Right atrium auricular region (tissue), 2 donors: Measurements from ENCODE around the gene APLF. TPM values are rescaled to one million over a fixed set of nuclear protein-coding genes. Genes with fewer than 3 reads are reported as not detected.
A peak's percentile ranks its signal among the peaks of the same experiment; 100 is the strongest.

Experiments
- DNase-seq: peaks from one replicate; pipeline ENCODE4 v3.0.0-alpha.2; 2019; ENCODE audit warnings: low spot score
- H3K27ac ChIP-seq, 2 donors: fragments of 200-600 bp; sonication (generic); 1 replicate in 1 of 2; 2 replicates in 1 of 2; pipeline ENCODE4 v1.5.1; 2016 to 2019
- H3K27me3 ChIP-seq, 2 donors: fragments of 200-600 bp; sonication (generic); one replicate each; pipeline versions ENCODE4 v1.5.1 to v1.6.0; 2017 to 2019
- H3K36me3 ChIP-seq: fragments of 200-600 bp; sonication (generic); one replicate; pipeline ENCODE4 v1.5.1; 2016
- H3K4me1 ChIP-seq, 2 donors: fragments of 200-600 bp; sonication (generic); one replicate each; pipeline versions ENCODE4 v1.5.1 to v1.6.0; 2017 to 2019
- H3K4me3 ChIP-seq, 2 donors: fragments of 200-600 bp; sonication (generic); 1 replicate in 1 of 2; 2 replicates in 1 of 2; pipeline ENCODE4 v1.5.1; 2017 to 2019; ENCODE audit warnings: mild to moderate bottlenecking in 1 of 2, moderate library complexity in 1 of 2
- H3K9me3 ChIP-seq, 2 donors: fragments of 200-600 bp; sonication (generic); one replicate each; pipeline ENCODE4 v1.5.1; 2019
- CTCF ChIP-seq, 2 donors: fragments of 200-600 bp; sonication (generic); IDR thresholded peaks; one replicate each; pipeline ENCODE4 v1.5.1; 2019; ENCODE audit warnings: antibody characterized with exemption in 2 of 2
- total RNA-seq, 2 donors: library from RNA; depleted of rRNA; stranded (reverse); fragments of >200 nt; gene quantifications; one replicate each; pipeline ENCODE4 v1.1.0, GENCODE V29; 2016

APLF gene
- total RNA-seq, 2 donors from 2014 or later = 4.2 to 8.2 TPM

- Histone ChIP-seq H3K4me1 (no peaks in the 10 kb centered on the region), H3K9me3 (no peaks in the 10 kb centered on the region), H3K36me3 (no peaks in the 10 kb centered on the region), H3K27ac (no peak overlapping the region), H3K27me3 (no peaks in the 10 kb centered on the region), H3K4me3 (no peak overlapping the region)
- DNase-seq = no peak
- TF ChIP-seq CTCF (IDR thresholded peaks at IDR 0.05) = no peak
Observed at GRCh38 chr2:68456198-68456597, 11.2 kb upstream of the APLF start.

- Histone ChIP-seq H3K36me3 (no peaks in the 10 kb centered on the region), H3K4me3 (no peak overlapping the region), H3K9me3 (no peaks in the 10 kb centered on the region), H3K27ac (no peak overlapping the region), H3K27me3 (no peaks in the 10 kb centered on the region), H3K4me1 (no peaks in the 10 kb centered on the region)
- TF ChIP-seq CTCF (IDR thresholded peaks at IDR 0.05) = no peak
- no peak for DNase-seq
Observed at GRCh38 chr2:68458981-68459380, 8.4 kb upstream of the APLF start.

- H3K36me3 ChIP-seq = no peaks in the 10 kb centered on the region
- peak; percentile 34 to 75 for TF ChIP-seq CTCF (IDR thresholded peaks at IDR 0.05)
Observed at GRCh38 chr2:68463287-68463877, 4.0 kb upstream of the APLF start.

GRCh38 chr2:68464651-68465050 lies 2.7 kb upstream of the APLF start:
- TF ChIP-seq CTCF (IDR thresholded peaks at IDR 0.05) = no peak
- no peak for DNase-seq
- no peaks in the 10 kb centered on the region for H3K27me3 ChIP-seq
- H3K4me1 ChIP-seq = peaks cover 0 to 17% of the 10 kb centered on the region in 2 donors
- no peak overlapping the region for H3K4me3 ChIP-seq
- no peaks in the 10 kb centered on the region for H3K36me3 ChIP-seq
- no peak overlapping the region for H3K27ac ChIP-seq
- no peaks in the 10 kb centered on the region for H3K9me3 ChIP-seq

More at GRCh38 chr2:68463287-68463877, 4.0 kb upstream of the APLF start:
- no peaks in the 10 kb centered on the region for H3K9me3 ChIP-seq
- DNase-seq = no peak
- H3K27ac ChIP-seq = no peak overlapping the region
- H3K4me3 ChIP-seq = no peak overlapping the region
- peaks cover 0 to 14% of the 10 kb centered on the region in 2 donors for H3K4me1 ChIP-seq
- H3K27me3 ChIP-seq = no peaks in the 10 kb centered on the region

GRCh38 chr2:68465081-68465916 lies 2.1 kb upstream of the APLF start:
- Histone ChIP-seq H3K36me3 (no peaks in the 10 kb centered on the region), H3K27me3 (no peaks in the 10 kb centered on the region), H3K27ac (no peak overlapping the region), H3K9me3 (no peaks in the 10 kb centered on the region), H3K4me3 (no peak overlapping the region), H3K4me1 (peaks cover 0 to 17% of the 10 kb centered on the region in 2 donors)
- DNase-seq = no peak
- no peak for TF ChIP-seq CTCF (IDR thresholded peaks at IDR 0.05)
